ENCODE results near the gene MACROD2.

DNA sequence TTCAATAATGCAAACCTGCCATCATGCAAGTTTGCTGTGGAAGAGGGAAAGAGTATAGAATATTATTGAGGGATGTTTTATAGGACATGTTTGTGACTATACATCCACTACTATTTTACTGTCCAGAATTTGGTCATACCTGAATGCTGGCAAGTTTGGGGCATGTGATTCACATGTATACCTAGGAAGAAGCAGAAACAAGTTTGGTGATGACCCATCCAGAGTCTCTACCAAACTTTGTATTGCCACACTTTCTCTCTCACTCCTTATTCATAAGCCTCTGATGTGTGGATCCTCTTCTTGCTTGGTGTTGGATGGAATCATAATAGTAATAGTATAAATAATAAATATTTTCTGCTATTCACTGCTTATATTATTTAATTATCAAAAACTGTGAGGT, 450.6 kb downstream of the MACROD2 start:
- TF ChIP-seq EZH2 (IDR thresholded peaks at IDR 0.05; ENCODE audit: insufficient read depth, low read length) = no peak
- TF ChIP-seq, protein P1, sequence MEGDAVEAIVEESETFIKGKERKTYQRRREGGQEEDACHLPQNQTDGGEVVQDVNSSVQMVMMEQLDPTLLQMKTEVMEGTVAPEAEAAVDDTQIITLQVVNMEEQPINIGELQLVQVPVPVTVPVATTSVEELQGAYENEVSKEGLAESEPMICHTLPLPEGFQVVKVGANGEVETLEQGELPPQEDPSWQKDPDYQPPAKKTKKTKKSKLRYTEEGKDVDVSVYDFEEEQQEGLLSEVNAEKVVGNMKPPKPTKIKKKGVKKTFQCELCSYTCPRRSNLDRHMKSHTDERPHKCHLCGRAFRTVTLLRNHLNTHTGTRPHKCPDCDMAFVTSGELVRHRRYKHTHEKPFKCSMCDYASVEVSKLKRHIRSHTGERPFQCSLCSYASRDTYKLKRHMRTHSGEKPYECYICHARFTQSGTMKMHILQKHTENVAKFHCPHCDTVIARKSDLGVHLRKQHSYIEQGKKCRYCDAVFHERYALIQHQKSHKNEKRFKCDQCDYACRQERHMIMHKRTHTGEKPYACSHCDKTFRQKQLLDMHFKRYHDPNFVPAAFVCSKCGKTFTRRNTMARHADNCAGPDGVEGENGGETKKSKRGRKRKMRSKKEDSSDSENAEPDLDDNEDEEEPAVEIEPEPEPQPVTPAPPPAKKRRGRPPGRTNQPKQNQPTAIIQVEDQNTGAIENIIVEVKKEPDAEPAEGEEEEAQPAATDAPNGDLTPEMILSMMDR (IDR thresholded peaks at IDR 0.05; ENCODE audit: insufficient read depth, low read depth, low read length) = no peak
